HG03095 (cell line): ENCODE results near the gene ZNF467.

Source experiments
- ATAC-seq: cut with Tn5 transposase; IDR thresholded peaks from one replicate; pipeline ENCODE4 v1.9.1; 2021; ENCODE audit warnings: moderate library complexity; ENCODE audit not compliant: unreplicated experiment

Gene ZNF467

GRCh38 chr7:149787428-149788299 is 14.3 kb upstream of the ZNF467 start:
- no peak for ATAC-seq

DNA sequence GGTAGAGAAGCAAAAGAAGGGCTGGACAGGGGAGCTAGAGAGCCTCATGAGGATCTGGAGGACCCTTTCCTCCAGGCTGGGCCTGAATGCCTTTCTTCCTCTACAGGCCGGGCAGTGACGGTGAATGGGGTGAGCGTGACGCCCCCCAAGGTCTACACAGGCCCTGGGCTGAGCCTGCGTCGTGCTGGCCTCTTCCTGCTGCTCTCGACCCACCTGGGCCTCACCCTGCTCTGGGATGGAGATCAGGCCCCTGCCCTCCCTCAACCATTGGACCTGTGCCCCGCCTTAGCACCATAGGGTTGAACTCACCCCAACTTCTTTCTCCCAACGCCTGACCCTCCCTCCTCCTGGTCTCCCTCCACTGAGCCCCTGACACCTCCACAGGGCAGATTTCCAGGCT is 12.6 kb upstream of the ZNF467 start:
- ATAC-seq, result no peak

GRCh38 chr7:149785402-149785801 is 12.0 kb upstream of the ZNF467 start:
- no peak for ATAC-seq

GRCh38 chr7:149784251-149784608 is 10.8 kb upstream of the ZNF467 start:
- ATAC-seq, result no peak

- ATAC-seq, result no peak
These were observed 10.2 kb upstream of the ZNF467 start for GRCh38 chr7:149783386-149784250.

DNA sequence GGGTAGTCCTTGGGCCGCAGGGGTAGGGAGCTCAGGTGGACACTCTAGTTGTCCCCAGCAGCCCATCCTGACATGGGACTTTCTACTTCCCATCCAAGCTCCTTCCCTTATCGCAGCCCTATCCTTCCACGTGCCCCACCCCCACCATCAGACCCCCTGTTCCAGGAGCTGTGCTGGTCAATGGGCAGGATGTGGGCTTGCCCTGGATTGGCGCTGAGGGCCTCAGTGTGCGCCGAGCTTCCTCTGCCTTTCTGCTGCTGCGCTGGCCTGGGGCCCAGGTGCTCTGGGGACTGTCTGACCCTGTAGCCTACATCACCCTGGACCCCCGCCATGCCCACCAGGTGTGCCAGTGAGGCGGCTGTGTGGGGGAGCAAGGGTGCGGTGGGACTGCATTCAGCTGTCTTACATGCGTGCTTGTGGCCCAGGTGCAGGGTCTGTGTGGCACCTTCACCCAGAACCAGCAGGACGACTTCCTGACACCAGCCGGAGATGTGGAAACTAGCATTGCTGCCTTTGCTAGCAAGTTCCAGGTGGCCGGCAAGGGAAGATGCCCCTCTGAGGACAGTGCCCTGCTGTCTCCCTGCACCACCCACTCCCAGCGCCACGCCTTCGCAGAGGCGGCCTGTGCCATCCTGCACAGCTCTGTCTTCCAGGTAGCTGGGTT is 9.4 kb upstream of the ZNF467 start:
- no peak for ATAC-seq

DNA sequence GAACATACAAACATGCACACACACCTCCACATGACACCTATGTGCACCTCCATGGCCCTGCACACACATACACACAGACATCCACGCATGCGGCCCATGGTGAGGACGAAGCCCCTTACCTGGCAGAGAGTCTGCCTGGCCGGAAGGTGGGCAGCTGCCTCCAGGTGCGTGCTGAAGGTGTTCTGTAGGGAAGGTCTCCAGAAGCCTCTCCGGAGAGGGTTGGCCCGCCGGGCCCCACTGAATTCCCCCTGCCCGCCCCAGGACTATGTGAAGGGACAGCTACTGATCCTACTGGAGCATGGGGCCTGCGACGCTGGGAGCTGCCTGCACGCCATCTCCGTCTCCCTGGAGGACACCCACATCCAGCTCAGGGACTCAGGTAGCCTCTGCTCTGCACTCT is 8.5 kb upstream of the ZNF467 start:
- ATAC-seq, result no peak

DNA sequence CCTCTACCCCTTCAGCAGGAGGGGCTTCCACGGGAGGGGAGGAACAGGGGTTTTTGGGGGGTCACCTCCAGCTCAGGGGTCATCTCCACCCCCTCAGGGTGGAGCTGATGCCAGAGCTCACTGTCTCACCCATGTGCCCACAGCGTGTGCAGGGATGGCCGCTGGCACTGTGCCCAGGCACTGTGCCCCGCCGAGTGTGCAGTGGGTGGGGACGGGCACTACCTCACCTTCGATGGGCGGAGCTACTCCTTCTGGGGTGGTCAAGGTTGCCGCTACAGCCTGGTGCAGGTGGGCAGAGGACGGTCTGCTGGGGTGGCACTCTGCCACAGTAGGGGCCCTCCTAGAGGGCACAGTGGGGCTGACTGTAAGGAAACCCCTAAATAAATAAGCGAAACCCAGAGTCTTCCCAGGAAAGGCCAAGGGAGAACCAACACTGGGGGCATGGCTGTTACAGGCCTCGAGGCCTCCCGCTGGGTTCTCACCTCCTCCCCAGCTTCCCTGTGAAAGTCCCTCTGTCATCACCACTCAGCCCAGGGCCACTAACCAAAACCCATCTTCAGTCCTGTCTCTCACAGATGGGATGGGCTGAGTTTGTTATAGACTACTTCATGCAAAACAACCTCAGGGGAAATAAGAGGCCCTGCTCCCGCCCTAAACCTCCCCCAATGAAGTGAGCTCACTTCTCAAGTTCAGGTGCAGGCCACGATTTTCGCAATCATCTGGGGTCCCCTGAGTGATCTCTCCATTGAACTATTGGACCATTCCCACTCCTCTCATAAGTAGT is 7.4 kb upstream of the ZNF467 start:
- ATAC-seq, result no peak

GRCh38 chr7:149780056-149780455 is 6.7 kb upstream of the ZNF467 start:
- no peak for ATAC-seq

DNA sequence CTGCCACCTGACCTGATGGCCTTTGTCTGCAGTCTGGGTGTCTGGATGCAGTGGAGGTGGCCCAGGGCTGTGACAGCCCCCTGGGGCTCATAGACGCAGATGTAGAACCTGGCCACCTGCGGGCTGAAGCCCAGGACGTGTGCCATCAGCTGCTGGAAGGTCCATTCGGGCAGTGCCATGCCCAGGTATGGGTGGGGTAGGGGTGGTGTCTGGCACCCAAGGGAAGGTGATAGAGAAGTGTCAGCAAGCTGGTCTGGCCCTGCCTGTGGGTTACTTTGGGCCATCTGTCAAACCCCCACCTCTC is 6.1 kb upstream of the ZNF467 start:
- ATAC-seq, result no peak

GRCh38 chr7:149778696-149779501 is 5.5 kb upstream of the ZNF467 start:
- ATAC-seq, result no peak

DNA sequence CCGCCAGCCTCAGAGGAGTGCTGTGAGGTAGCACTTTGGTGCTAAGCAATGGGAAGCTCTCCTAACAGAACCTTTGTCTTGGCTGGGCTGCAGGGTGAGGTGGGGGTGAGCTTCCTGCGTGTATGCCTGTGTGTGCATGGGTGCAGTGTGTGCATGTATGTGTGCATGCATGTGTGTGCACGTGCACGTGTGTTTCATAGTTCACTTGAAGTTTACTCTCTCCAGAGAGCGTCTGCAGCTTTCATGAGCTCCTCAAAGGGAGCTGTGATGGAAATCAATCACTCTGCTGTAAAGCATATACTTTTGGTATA is 4.9 kb upstream of the ZNF467 start:
- no peak for ATAC-seq

GRCh38 chr7:149777551-149778326 is 4.4 kb upstream of the ZNF467 start:
- no peak for ATAC-seq

DNA sequence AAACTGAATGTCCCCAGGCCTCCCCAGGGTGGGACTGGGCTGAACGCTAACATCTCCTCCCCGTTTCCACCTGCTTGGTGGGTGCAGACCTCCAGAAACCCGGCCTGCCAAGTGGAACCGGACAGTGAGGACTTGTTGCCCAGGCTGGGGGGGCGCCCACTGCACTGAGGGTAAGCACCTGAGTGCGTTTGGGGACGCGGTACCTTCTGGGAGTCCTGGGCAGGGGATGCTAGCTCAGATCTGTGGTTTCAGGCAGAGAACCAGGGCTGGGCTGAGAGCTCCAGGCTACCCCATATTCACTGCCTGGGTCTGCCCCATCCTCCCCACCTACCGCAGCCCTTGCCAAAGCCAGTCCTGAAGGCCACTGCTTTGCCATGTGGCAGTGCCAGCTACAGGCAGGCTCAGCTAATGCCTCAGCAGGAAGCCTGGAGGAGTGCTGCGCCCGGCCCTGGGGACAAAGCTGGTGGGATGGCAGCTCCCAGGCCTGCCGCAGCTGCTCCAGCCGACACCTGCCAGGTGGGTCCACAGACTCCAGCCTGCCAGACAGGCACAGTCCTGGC is 3.5 kb upstream of the ZNF467 start:
- ATAC-seq, result no peak

- ATAC-seq, result no peak
These were observed 2.9 kb upstream of the ZNF467 start for GRCh38 chr7:149776289-149776688.

GRCh38 chr7:149775176-149775556 is 1.8 kb upstream of the ZNF467 start:
- no peak for ATAC-seq

DNA sequence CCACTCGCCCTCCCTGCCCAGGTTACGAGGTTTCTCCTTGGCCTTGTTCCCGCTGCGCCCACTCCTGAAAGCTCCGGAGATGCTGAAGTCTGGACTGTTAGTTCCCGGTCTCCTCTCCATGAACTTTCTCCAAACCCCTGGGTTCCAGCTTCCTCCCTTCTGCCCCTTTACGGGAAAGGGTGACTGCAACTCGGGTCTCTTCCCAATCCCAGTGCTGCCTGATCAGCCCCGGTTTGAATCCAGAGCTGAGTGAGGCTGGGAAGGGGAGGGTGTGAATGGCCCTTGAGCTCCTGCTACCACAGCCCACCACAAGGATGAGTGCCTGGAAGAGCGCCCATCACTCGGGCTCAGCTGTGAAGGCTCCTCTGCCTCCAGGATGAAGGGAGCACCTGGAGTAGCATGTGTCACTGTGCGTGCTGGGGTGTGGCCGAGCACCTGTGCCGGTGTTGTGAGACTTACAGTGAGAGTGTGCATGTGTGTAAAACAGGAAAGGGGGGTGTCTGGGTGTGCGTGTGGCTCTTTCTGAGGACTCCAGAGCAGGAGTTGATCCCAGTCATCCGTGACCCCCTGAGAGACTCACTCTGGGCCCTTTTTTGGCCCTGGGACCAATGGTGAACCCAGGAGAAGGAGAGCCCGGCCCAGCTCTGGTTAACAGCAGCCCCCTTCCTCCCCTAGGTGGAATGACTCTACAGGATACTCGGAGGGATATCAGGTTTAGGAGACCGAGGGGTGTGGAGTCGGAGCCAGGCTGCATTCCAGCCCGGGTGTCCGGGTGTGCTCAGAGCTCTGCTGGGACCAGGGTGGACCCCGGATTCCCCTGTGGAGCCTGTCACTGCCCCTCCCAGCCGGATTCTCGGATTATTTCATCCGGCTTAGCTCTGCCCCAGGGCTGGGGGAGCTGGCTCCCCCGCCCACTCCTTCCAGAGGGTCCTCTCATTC is 1.1 kb upstream of the ZNF467 start:
- ATAC-seq, result no peak

DNA sequence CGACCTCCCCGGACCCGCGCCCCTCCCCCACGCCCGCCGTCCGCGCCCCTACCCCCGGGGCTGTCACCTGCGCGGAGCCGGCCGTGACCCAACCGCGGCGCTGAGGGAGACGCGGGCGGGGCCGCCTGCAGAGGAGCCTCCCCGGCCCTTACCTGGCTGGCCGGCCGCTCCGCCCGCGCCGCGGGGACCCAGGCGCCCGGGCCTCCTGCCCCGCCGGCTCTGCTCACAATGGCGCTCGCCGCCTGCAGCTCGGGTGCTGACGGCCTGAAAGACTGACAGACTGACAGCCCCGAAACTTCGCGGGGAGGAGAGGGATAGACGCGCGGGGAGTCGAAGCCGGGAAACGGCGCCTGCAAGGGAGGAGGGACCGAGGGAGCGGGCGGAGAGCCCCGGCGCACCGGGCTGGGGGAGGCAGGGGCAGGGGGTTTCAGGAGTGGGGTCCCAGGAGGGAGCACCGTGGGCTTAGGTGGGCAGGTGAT is 393 bp downstream of the ZNF467 start:
- no peak for ATAC-seq
